ENCODE results near the gene TBX18.

DNA sequence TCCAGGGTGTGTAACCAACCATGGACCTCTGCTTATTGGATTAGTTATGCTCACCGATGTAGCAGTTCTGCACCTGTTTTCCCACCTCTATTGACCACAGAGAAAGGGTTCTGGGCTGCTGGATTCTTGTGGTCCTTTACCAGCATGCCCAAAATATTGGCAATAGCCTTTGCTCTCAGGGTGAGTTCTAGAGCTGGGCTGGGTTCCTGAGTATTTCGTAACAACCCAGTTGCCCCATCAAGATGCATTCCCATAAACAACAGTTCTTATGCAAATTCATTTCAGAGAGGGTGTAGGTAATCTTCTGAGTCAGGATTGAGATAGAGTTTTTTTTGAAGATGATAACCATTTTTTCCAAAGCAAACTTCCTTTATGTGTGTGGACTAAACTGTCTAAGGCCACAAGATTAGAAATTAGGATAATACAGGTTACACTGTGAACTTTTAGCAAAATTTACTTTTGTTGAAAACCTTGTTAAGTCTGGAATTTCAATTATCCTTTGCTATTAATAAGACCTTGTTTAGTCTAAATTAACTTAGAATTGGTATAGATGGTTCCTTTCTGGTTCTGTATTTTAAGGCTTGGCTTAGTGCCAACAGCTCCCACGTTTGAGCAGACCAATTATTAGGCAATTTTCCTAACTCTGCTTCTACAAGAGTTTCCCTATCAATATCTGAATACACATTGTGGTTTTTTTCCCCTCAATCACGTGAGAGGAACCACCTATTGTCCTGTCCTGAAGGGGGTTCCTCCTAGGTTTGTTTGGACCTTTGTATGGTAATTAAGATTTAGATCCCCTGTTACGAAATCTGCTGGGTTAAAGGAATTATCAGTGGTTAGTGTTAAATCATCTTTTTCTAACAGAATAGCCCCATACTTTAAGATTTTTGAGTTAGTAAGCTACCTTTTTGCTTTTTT lies 46.1 kb downstream of the TBX18 start:
- TF ChIP-seq, protein P1, sequence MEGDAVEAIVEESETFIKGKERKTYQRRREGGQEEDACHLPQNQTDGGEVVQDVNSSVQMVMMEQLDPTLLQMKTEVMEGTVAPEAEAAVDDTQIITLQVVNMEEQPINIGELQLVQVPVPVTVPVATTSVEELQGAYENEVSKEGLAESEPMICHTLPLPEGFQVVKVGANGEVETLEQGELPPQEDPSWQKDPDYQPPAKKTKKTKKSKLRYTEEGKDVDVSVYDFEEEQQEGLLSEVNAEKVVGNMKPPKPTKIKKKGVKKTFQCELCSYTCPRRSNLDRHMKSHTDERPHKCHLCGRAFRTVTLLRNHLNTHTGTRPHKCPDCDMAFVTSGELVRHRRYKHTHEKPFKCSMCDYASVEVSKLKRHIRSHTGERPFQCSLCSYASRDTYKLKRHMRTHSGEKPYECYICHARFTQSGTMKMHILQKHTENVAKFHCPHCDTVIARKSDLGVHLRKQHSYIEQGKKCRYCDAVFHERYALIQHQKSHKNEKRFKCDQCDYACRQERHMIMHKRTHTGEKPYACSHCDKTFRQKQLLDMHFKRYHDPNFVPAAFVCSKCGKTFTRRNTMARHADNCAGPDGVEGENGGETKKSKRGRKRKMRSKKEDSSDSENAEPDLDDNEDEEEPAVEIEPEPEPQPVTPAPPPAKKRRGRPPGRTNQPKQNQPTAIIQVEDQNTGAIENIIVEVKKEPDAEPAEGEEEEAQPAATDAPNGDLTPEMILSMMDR (IDR thresholded peaks at IDR 0.05) = no peak
- TF ChIP-seq POLR2A (IDR thresholded peaks at IDR 0.05) = no peak

Data from adrenal gland (tissue), 5 donors.